ENCODE results near the gene KCTD17. TPM values are rescaled to one million over a fixed set of nuclear protein-coding genes. Genes with fewer than 3 reads are reported as not detected.

KCTD17 gene
- total RNA-seq, 2 donors from 2014 or later, result 27.9 to 30.1 TPM

GRCh38 chr22:37101311-37102066, 49.9 kb downstream of the KCTD17 start:
- no peaks in the 10 kb centered on the region for H3K9me3 Mint-ChIP-seq
- no peaks in the 10 kb centered on the region for H3K36me3 Mint-ChIP-seq (ENCODE audit: insufficient read depth in 2 of 2)
- H3K4me1 Mint-ChIP-seq (ENCODE audit: low read depth), result peaks cover 53% of the 10 kb centered on the region
- DNase-seq, result no peak
- no peak for ATAC-seq (replicated peaks in 1 of 2)
- H3K27me3 Mint-ChIP-seq (ENCODE audit: low read depth), result no peaks in the 10 kb centered on the region
- H3K4me3 Mint-ChIP-seq, result no peak overlapping the region
- H3K27ac Mint-ChIP-seq, result no peak overlapping the region

GRCh38 chr22:37103151-37103550, 51.6 kb downstream of the KCTD17 start:
- peaks cover 50% of the 10 kb centered on the region for H3K4me1 Mint-ChIP-seq (ENCODE audit: low read depth)

GRCh38 chr22:37103656-37104452, 52.3 kb downstream of the KCTD17 start:
- ATAC-seq (replicated peaks in 1 of 2) (no peak), DNase-seq (no peak)
- H3K4me1 Mint-ChIP-seq (ENCODE audit: low read depth), result peaks cover 43% of the 10 kb centered on the region
- no peaks in the 10 kb centered on the region for H3K27me3 Mint-ChIP-seq (ENCODE audit: low read depth)
- no peak overlapping the region for H3K27ac Mint-ChIP-seq
- no peaks in the 10 kb centered on the region for H3K36me3 Mint-ChIP-seq (ENCODE audit: insufficient read depth in 2 of 2)
- no peaks in the 10 kb centered on the region for H3K9me3 Mint-ChIP-seq
- H3K4me3 Mint-ChIP-seq, result no peak overlapping the region

More at GRCh38 chr22:37103151-37103550, 51.6 kb downstream of the KCTD17 start:
- ATAC-seq (replicated peaks in 1 of 2) (no peak), DNase-seq (no peak)
- Mint-ChIP-seq H3K4me3 (no peak overlapping the region), H3K27me3 (ENCODE audit: low read depth) (no peaks in the 10 kb centered on the region), H3K36me3 (ENCODE audit: insufficient read depth in 2 of 2) (no peaks in the 10 kb centered on the region), H3K27ac (no peak overlapping the region), H3K9me3 (no peaks in the 10 kb centered on the region)

- H3K36me3 Mint-ChIP-seq (ENCODE audit: insufficient read depth in 2 of 2), result no peaks in the 10 kb centered on the region
- no peak overlapping the region for H3K27ac Mint-ChIP-seq
- no peak overlapping the region for H3K4me3 Mint-ChIP-seq
- no peak for DNase-seq
- ATAC-seq (replicated peaks in 1 of 2), result no peak
- H3K4me1 Mint-ChIP-seq (ENCODE audit: low read depth), result peaks cover 30% of the 10 kb centered on the region
- H3K9me3 Mint-ChIP-seq, result no peaks in the 10 kb centered on the region
- H3K27me3 Mint-ChIP-seq (ENCODE audit: low read depth), result no peaks in the 10 kb centered on the region
These were observed 53.6 kb downstream of the KCTD17 start for GRCh38 chr22:37105154-37105553.

DNA sequence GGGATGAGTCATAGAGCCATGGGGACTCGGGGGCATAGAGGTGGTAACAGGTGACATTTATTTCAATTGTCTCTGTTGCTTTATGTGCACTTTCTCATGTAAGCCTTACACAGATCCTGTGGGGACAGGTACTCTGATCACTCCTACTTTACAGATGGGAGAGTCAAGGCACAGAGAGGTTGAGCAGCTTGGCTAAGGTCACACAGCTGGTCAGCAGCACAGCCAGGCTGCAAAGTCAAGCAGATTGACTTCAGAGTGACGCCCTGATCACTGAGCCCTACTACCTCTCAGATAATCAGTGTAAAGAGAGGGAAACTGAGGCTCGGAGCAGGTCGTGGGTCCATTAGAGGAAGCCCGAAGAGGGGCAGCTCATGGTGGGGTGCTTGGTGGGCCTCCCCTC, 54.4 kb downstream of the KCTD17 start:
- Mint-ChIP-seq H3K9me3 (no peaks in the 10 kb centered on the region), H3K27ac (no peak overlapping the region), H3K27me3 (ENCODE audit: low read depth) (no peaks in the 10 kb centered on the region), H3K4me1 (ENCODE audit: low read depth) (peaks cover 22% of the 10 kb centered on the region), H3K4me3 (no peak overlapping the region), H3K36me3 (ENCODE audit: insufficient read depth in 2 of 2) (no peaks in the 10 kb centered on the region)
- ATAC-seq (replicated peaks in 1 of 2) (no peak), DNase-seq (no peak)

DNA sequence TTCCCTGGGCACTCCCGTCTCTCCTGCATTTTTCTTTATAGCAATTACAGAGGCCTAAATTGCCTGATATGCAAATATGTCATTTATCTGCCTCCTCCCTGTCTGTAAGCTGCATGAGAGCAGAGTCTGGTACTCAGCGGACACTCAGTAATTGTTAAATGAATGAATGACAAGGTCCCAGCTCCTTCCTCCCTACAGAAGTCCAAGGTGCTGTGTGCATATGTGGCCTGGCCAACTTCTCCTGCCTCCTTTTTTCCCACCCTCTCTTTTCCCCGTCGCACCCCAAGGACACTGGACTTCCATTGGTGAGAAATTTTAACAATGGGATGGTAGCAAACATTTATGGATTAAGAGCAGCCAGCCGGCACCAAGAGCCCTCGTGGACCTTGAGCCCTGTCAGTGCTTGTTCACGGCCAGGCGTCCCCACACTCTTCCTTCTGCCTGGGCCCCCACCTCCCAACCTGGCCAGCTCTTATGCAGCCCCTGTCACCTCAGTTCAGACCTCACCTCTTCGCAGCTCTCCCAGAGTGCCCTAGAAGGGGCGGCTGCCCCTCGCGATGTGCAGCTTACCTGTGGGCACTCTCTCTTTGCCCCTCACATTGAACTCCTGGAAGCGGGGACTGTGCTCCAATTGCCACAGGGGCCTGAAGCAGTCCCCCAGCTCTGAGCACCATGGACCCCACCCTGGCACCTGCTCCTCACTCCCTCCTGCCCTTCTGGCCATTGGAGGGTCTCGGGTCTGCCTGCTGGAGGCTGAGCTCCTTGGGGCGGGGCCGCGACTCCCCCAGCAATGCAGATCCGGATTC, 56.5 kb downstream of the KCTD17 start:
- Mint-ChIP-seq H3K27me3 (ENCODE audit: low read depth) (no peaks in the 10 kb centered on the region), H3K36me3 (ENCODE audit: insufficient read depth in 2 of 2) (peaks cover 0 to 3% of the 10 kb centered on the region in 2 donors), H3K27ac (no peak overlapping the region), H3K9me3 (no peaks in the 10 kb centered on the region), H3K4me1 (ENCODE audit: low read depth) (peaks cover 20% of the 10 kb centered on the region), H3K4me3 (no peak overlapping the region)
- no peak for ATAC-seq (replicated peaks in 1 of 2)
- no peak for DNase-seq

GRCh38 chr22:37109242-37109917, 57.8 kb downstream of the KCTD17 start, which contains the start of gene TMPRSS6:
TMPRSS6 (minus strand) TSS chr22:37109713; CDS start chr22:37103417, 6,296 bp downstream.
- DNase-seq (no peak), ATAC-seq (replicated peaks in 1 of 2) (no peak)
- peaks cover 12% of the 10 kb centered on the region for H3K4me1 Mint-ChIP-seq (ENCODE audit: low read depth)
- H3K36me3 Mint-ChIP-seq (ENCODE audit: insufficient read depth in 2 of 2), result peaks cover 0 to 3% of the 10 kb centered on the region in 2 donors
- no peaks in the 10 kb centered on the region for H3K27me3 Mint-ChIP-seq (ENCODE audit: low read depth)
- no peak within 1 kb of the TSS for H3K4me3 Mint-ChIP-seq
- no peaks in the 10 kb centered on the region for H3K9me3 Mint-ChIP-seq
- no peak within 1 kb of the TSS for H3K27ac Mint-ChIP-seq

- DNase-seq, result no peak
- H3K27me3 Mint-ChIP-seq (ENCODE audit: low read depth), result no peaks in the 10 kb centered on the region
- H3K36me3 Mint-ChIP-seq (ENCODE audit: insufficient read depth in 2 of 2), result peaks cover 0 to 3% of the 10 kb centered on the region in 2 donors
- H3K27ac Mint-ChIP-seq, result no peak overlapping the region
- no peak overlapping the region for H3K4me3 Mint-ChIP-seq
- peak in 1 of 2 donors; percentile 10 for ATAC-seq (replicated peaks in 1 of 2)
- peaks cover 20% of the 10 kb centered on the region for H3K4me1 Mint-ChIP-seq (ENCODE audit: low read depth)
- no peaks in the 10 kb centered on the region for H3K9me3 Mint-ChIP-seq
These were observed 59.7 kb downstream of the KCTD17 start for GRCh38 chr22:37111156-37111717.

DNA sequence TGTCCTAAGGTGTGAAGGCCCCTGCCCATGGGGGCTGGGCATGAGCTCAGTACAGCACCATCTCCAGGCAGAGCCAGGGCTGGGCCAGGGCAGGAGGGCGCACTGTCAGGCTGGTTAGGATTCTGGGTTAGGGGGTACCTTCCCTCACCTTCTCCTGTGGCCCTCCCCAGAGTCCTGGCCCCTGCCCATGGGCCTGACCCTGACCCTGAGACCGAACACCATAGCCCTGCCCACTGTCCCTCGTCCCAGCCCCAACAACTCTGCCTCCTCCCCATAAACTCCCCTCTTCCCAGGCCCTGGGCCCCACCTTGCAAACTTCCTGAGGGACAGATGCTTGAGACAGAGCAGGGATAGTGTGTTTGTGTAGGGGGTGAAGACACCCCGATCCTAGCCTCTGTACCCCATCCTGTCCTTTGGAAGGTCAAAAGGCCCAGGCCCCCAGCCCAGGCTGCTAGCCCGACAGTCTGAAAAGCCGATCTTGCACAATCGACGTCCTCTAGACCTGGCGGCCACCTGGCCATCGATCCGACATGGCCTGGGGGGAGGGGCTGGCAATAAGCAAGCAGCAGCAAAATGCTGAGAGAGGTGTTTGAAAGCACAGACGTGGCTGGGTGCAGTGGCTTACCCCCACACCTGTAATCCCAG, 60.7 kb downstream of the KCTD17 start:
- DNase-seq, result no peak
- H3K27ac Mint-ChIP-seq, result no peak overlapping the region

More for the DNA sequence above, 60.7 kb downstream of the KCTD17 start:
- H3K27me3 Mint-ChIP-seq (ENCODE audit: low read depth), result no peaks in the 10 kb centered on the region
- no peak overlapping the region for H3K4me3 Mint-ChIP-seq
- ATAC-seq (replicated peaks in 1 of 2), result no peak
- peaks cover 18% of the 10 kb centered on the region for H3K4me1 Mint-ChIP-seq (ENCODE audit: low read depth)
- no peaks in the 10 kb centered on the region for H3K9me3 Mint-ChIP-seq
- H3K36me3 Mint-ChIP-seq (ENCODE audit: insufficient read depth in 2 of 2), result peaks cover 0 to 3% of the 10 kb centered on the region in 2 donors
